HG03097 (cell line): ENCODE measurements around the gene CCT6B.
A peak's percentile ranks its signal among the peaks of the same experiment; 100 is the strongest.
"Not testable (repeated sequence)": the region's sequence is repeated elsewhere in the genome, so short reads cannot be mapped to it uniquely, and the experiment has no call there.

Experiments used
- ATAC-seq: cut with Tn5 transposase; IDR thresholded peaks from one replicate; pipeline ENCODE4 v1.9.1; 2021; ENCODE audit not compliant: unreplicated experiment, low FRiP score

CCT6B gene

DNA sequence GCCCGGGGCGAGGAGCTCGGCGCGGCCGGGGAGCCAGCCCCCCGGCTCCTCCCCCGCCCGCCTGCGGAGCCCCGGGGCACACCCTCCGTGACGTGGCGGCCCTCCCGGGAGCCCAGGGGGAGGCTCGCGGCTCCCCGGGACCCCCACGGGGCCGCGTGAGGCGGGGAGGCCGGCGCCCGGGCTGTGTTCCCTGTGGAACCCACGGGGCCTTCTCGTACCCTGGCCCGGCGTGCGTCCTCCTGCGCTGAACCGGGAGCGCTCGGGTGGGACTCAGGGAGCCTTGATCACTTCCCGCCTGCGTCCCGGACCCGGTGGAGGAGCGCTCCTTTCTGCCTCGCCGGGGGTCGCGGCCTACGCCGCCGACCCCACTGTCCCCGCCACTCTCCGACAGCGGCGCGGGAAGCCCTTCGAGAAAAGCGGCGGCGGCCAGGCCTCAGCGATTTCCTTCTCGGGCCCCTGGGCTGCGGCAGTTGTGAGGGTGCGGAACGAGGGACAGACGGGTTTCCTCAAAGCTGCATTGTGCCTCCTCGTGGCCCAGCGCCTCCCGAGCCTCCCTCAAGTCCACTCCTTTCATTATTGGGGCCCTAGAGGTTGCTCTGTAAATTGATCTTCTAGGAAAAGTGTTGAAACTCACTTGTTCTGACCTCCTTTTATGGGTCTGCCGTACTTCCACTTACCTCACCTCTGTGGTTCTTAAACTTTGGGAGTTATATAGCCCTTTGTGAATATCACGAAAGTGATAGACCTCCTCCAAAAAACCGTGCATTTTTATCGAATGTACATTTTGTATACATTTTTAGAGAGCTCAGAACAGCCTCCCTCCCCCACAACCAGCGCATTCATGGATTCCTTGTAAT is 19.6 kb upstream of the CCT6B start:
- peak; percentile 79 for ATAC-seq

- ATAC-seq = peak; percentile 74
Observed at GRCh38 chr17:34980353-34980680, 19.1 kb upstream of the CCT6B start, which contains the start of gene LIG3. Gene LIG3 (plus strand): TSS chr17:34980512. CDS start chr17:34983006, 2,494 bp downstream.

DNA sequence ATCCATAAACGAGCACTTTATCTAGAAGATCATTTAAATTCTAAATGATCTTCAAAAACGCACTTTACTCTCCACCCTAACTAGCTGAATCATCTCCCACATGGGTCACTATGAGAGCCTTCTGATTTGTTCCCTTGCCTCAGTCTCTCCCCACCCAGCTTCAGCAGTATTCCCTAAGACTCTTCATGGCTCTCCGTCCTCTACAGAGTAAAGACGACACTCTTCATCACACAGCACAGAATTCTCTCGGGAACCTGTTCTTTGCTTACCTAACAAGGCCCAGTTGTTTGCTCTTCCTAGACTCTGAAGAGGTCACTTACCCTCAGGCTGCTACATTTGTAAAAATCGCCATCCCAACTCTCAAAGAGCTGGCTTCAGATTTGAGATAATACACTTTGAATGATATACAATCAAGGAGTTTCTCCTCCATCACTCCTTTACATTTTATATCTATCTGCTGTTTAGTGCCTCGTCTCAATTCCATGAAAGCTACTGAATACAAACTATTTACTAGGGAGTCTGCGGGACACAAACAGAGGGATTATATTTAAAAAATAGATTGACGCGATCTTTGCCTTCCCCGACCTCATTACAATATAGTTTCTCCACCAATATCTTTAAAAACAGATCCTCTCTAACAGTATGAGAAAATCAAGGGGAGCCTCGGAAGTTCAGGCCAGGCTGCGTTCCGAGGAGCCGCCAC is 18.5 kb upstream of the CCT6B start:
- no peak for ATAC-seq

DNA sequence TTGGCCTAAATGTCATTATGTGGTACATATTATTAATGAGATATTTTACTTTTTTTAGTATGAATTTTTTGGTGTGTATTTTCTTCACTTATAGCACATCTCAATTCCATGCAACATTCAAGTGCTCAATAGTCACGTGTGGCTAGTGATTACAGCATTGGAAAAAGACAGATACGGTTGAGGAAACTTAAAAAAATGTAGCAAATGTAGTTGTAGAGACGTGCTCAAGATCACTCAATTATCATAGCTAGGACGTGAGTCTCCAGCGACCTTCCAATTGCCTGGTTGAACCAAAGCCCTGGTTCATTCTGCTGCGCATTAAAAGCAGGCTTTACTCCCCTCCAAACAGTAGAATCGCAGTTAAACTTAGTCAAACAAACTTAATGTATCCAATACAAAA is 17.9 kb upstream of the CCT6B start:
- no peak for ATAC-seq

- ATAC-seq = no peak
Observed at GRCh38 chr17:34974794-34975785, 13.8 kb upstream of the CCT6B start.

- no peak for ATAC-seq
Observed at GRCh38 chr17:34974179-34974578, 12.9 kb upstream of the CCT6B start.

GRCh38 chr17:34958438-34958837 is 2.8 kb downstream of the CCT6B start:
- no peak for ATAC-seq

GRCh38 chr17:34950780-34951179 is 10.5 kb downstream of the CCT6B start:
- not testable (repeated sequence) for ATAC-seq

DNA sequence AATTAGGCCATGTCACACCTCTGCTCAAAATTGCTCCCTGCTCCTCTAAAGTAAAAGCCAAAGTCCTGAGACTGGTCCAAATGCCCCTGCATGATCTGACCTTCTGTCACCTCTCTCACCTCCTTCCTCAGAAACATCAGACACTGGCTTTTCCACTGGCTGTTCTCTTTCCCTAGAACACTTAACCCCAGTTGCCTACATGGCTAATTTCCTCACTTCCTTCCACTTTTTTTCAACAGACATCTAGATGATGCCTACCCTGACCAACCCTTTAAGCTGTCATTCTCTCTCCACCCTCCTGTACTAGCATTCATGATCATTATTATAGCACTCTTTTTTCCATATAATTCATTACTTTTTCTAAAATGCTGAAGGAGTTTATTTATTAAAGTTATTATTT is 31.0 kb downstream of the CCT6B start:
- ATAC-seq = no peak

DNA sequence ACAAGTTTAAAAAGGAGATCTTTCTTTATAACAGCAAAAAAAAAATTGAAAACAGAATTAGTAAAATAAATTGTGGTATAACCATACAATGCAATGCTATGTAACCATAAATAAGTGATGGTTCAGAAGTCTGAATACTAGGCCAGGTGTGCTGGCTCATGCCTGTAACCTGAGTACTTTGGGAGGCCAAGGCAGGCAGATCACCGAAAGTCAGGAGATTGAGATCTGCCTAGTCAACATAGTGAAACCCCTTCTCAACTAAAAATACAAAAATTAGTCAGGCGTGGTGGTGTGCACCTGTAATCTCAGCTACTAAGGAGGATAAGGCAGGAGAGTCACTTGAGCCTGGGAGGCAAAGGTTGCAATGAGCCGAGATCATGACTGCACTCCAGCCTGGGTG is 34.6 kb downstream of the CCT6B start:
- no peak for ATAC-seq

DNA sequence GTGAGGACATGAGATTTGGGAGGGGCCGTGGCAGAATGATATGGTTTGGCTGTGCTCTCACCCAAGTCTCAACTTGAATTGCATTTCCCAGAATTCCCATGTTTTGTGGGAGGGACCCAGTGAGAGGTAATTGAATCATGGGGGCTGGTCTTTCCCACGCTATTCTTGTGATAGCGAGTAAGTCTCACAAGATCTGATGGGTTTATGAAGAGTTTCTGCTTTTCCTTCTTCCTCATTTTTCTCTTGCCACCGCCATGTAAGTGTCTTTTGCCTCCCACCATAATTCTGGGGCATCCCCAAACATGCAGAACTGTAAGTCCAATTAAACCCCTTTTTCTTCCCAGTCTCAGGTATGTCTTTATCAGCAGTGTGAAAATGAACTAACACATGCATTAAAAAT is 40.6 kb downstream of the CCT6B start:
- no peak for ATAC-seq

- ATAC-seq = no peak
Observed at GRCh38 chr17:34917381-34917780, 43.9 kb downstream of the CCT6B start.

- no peak for ATAC-seq
Observed at GRCh38 chr17:34916120-34916519, 45.1 kb downstream of the CCT6B start.

- no peak for ATAC-seq
Observed at GRCh38 chr17:34913001-34913400, 48.3 kb downstream of the CCT6B start.

DNA sequence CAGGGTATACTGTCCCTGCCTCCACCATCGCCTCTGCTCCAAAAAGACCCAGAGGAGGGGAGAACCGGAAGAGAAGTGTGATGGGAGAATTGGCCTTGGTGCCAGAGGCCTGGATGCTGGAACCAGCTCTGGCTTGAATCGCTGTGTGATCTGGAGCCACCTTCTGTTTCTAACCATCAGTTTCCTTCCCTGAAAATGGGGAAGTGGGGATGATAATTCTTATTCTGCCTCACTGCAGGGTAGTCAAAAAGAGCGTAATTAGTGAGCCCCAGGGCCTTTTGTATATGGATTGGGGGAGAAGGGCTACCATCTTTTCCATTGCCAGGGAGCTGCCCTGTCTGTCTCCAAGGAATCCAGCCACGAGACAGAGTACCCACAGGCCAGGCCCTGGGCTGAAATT is 52.2 kb downstream of the CCT6B start:
- no peak for ATAC-seq

GRCh38 chr17:34902831-34903547 is 58.3 kb downstream of the CCT6B start:
- no peak for ATAC-seq

- ATAC-seq = no peak
Observed at GRCh38 chr17:34899643-34900291, 61.5 kb downstream of the CCT6B start.

- ATAC-seq = no peak
Observed at GRCh38 chr17:34895383-34895782, 65.9 kb downstream of the CCT6B start.

- ATAC-seq = no peak
Observed at GRCh38 chr17:34894964-34895363, 66.3 kb downstream of the CCT6B start.
